IgD-negative memory B cell (primary cell): ENCODE results near the gene CABYR. TPM values are rescaled to one million over a fixed set of nuclear protein-coding genes. Genes with fewer than 3 reads are reported as not detected.
A peak's percentile ranks its signal among the peaks of the same experiment; 100 is the strongest.

Experiments used
- H3K27ac Mint-ChIP-seq, 3 donors: one replicate each; pipeline ENCODE4 v1.8.0; 2020 to 2022; ENCODE audit warnings: mild to moderate bottlenecking in 3 of 3, mixed read lengths in 3 of 3, moderate library complexity in 1 of 3
- H3K27me3 Mint-ChIP-seq: one replicate; pipeline ENCODE4 v1.8.0; 2021; ENCODE audit warnings: mixed read lengths
- H3K36me3 Mint-ChIP-seq: one replicate; pipeline ENCODE4 v1.8.0; 2020; ENCODE audit warnings: mild to moderate bottlenecking, mixed read lengths
- H3K4me1 Mint-ChIP-seq, 3 donors: one replicate each; pipeline ENCODE4 v1.8.0; 2020 to 2022; ENCODE audit warnings: mixed read lengths in 3 of 3, mild to moderate bottlenecking in 1 of 3
- H3K4me3 Mint-ChIP-seq, 4 donors: one replicate each; pipeline ENCODE4 v1.8.0; 2020 to 2022; ENCODE audit warnings: mild to moderate bottlenecking in 4 of 4, mixed read lengths in 4 of 4, moderate library complexity in 3 of 4
- H3K9me3 Mint-ChIP-seq, 3 donors: one replicate each; pipeline ENCODE4 v1.8.0; 2020 to 2021; ENCODE audit warnings: mixed read lengths in 3 of 3, mild to moderate bottlenecking in 1 of 3
- polyA plus RNA-seq: library from polyadenylated mRNA; unstranded; fragments of 300-500 nt; fragmentation: Illumina TruSeq; gene quantifications from one replicate; pipeline ENCODE4 v1.2.3, GENCODE V29; 2021

The CABYR gene
- polyA plus RNA-seq, 1 donor from 2014 or later = 2.0 TPM

GRCh38 chr18:24195296-24196053 lies 56.6 kb downstream of the CABYR start:
- Mint-ChIP-seq H3K4me1 (peaks cover 0 to 1% (median 0%) of the 10 kb centered on the region in 3 donors), H3K9me3 (no peaks in the 10 kb centered on the region), H3K27me3 (peaks cover 9% of the 10 kb centered on the region), H3K4me3 (peak overlapping the region in 1 of 4 donors; percentile 58), H3K36me3 (peaks cover 2% of the 10 kb centered on the region), H3K27ac (peak overlapping the region in 1 of 3 donors; percentile 32)

GRCh38 chr18:24196764-24197163 lies 57.9 kb downstream of the CABYR start:
- no peak overlapping the region for H3K27ac Mint-ChIP-seq
- H3K9me3 Mint-ChIP-seq = no peaks in the 10 kb centered on the region
- H3K27me3 Mint-ChIP-seq = peaks cover 9% of the 10 kb centered on the region
- no peaks in the 10 kb centered on the region for H3K4me1 Mint-ChIP-seq
- H3K36me3 Mint-ChIP-seq = peaks cover 2% of the 10 kb centered on the region
- H3K4me3 Mint-ChIP-seq = no peak overlapping the region

GRCh38 chr18:24197412-24197811 lies 58.5 kb downstream of the CABYR start:
- H3K4me3 Mint-ChIP-seq = no peak overlapping the region
- no peak overlapping the region for H3K27ac Mint-ChIP-seq
- peaks cover 2% of the 10 kb centered on the region for H3K36me3 Mint-ChIP-seq
- no peaks in the 10 kb centered on the region for H3K4me1 Mint-ChIP-seq
- peaks cover 8% of the 10 kb centered on the region for H3K27me3 Mint-ChIP-seq
- H3K9me3 Mint-ChIP-seq = no peaks in the 10 kb centered on the region

GRCh38 chr18:24198461-24198860 lies 59.6 kb downstream of the CABYR start:
- Mint-ChIP-seq H3K4me3 (no peak overlapping the region), H3K4me1 (no peaks in the 10 kb centered on the region), H3K27me3 (peaks cover 5% of the 10 kb centered on the region), H3K27ac (no peak overlapping the region), H3K9me3 (no peaks in the 10 kb centered on the region), H3K36me3 (no peaks in the 10 kb centered on the region)

GRCh38 chr18:24199372-24199962 lies 60.6 kb downstream of the CABYR start:
- no peaks in the 10 kb centered on the region for H3K9me3 Mint-ChIP-seq
- H3K36me3 Mint-ChIP-seq = no peaks in the 10 kb centered on the region
- no peak overlapping the region for H3K4me3 Mint-ChIP-seq
- no peak overlapping the region for H3K27ac Mint-ChIP-seq
- H3K27me3 Mint-ChIP-seq = peaks cover 4% of the 10 kb centered on the region
- no peaks in the 10 kb centered on the region for H3K4me1 Mint-ChIP-seq

- H3K27ac Mint-ChIP-seq = no peak overlapping the region
- no peaks in the 10 kb centered on the region for H3K36me3 Mint-ChIP-seq
- no peaks in the 10 kb centered on the region for H3K4me1 Mint-ChIP-seq
- no peaks in the 10 kb centered on the region for H3K9me3 Mint-ChIP-seq
- peaks cover 5% of the 10 kb centered on the region for H3K27me3 Mint-ChIP-seq
- no peak overlapping the region for H3K4me3 Mint-ChIP-seq
These were observed 61.8 kb downstream of the CABYR start for GRCh38 chr18:24200494-24201290.

GRCh38 chr18:24201699-24202687 lies 63.1 kb downstream of the CABYR start:
- no peaks in the 10 kb centered on the region for H3K4me1 Mint-ChIP-seq
- H3K9me3 Mint-ChIP-seq = no peaks in the 10 kb centered on the region
- H3K36me3 Mint-ChIP-seq = no peaks in the 10 kb centered on the region
- no peak overlapping the region for H3K27ac Mint-ChIP-seq
- H3K4me3 Mint-ChIP-seq = no peak overlapping the region
- peaks cover 9% of the 10 kb centered on the region for H3K27me3 Mint-ChIP-seq

GRCh38 chr18:24204904-24205303 lies 66.0 kb downstream of the CABYR start:
- H3K27ac Mint-ChIP-seq = no peak overlapping the region
- H3K36me3 Mint-ChIP-seq = no peaks in the 10 kb centered on the region
- no peak overlapping the region for H3K4me3 Mint-ChIP-seq
- peaks cover 0 to 2% (median 0%) of the 10 kb centered on the region in 3 donors for H3K4me1 Mint-ChIP-seq
- peaks cover 9% of the 10 kb centered on the region for H3K27me3 Mint-ChIP-seq
- peaks cover 0 to 3% (median 0%) of the 10 kb centered on the region in 3 donors for H3K9me3 Mint-ChIP-seq

- H3K9me3 Mint-ChIP-seq = peaks cover 0 to 3% (median 0%) of the 10 kb centered on the region in 3 donors
- H3K36me3 Mint-ChIP-seq = no peaks in the 10 kb centered on the region
- H3K27me3 Mint-ChIP-seq = peaks cover 9% of the 10 kb centered on the region
- H3K27ac Mint-ChIP-seq = no peak overlapping the region
- H3K4me3 Mint-ChIP-seq = no peak overlapping the region
- peaks cover 0 to 2% (median 0%) of the 10 kb centered on the region in 3 donors for H3K4me1 Mint-ChIP-seq
These were observed 69.6 kb downstream of the CABYR start for GRCh38 chr18:24208270-24209035.

GRCh38 chr18:24209558-24209957 lies 70.7 kb downstream of the CABYR start:
- H3K9me3 Mint-ChIP-seq = peaks cover 0 to 3% (median 0%) of the 10 kb centered on the region in 3 donors
- H3K4me1 Mint-ChIP-seq = peaks cover 0 to 2% (median 0%) of the 10 kb centered on the region in 3 donors
- H3K27ac Mint-ChIP-seq = no peak overlapping the region
- H3K27me3 Mint-ChIP-seq = peaks cover 9% of the 10 kb centered on the region
- H3K4me3 Mint-ChIP-seq = no peak overlapping the region
- H3K36me3 Mint-ChIP-seq = no peaks in the 10 kb centered on the region

Other genes with a start within 250 kb of the CABYR start
- 21.9 TPM for gene TTC39C, start 124.3 kb upstream of the CABYR start, polyA plus RNA-seq